Measurements from ENCODE around the gene ZNF431.

Gene ZNF431

GRCh38 chr19:21151460-21151859 lies 9.6 kb downstream of the ZNF431 start:
- TF ChIP-seq GABPA (IDR thresholded peaks at IDR 0.05; ENCODE audit: low read depth) (no peak), SPI1 (IDR thresholded peaks at IDR 0.05; ENCODE audit: borderline replicate concordance, low read depth) (no peak), CTCF (IDR thresholded peaks at IDR 0.05; ENCODE audit: insufficient read depth, low read length) (no peak), REST (IDR thresholded peaks at IDR 0.05; ENCODE audit: insufficient replicate concordance, low read depth) (no peak), POLR2AphosphoS5 (IDR thresholded peaks at IDR 0.05; ENCODE audit: low read depth) (no peak)
- no peak overlapping the region for H3K27ac ChIP-seq (replicated peaks)

DNA sequence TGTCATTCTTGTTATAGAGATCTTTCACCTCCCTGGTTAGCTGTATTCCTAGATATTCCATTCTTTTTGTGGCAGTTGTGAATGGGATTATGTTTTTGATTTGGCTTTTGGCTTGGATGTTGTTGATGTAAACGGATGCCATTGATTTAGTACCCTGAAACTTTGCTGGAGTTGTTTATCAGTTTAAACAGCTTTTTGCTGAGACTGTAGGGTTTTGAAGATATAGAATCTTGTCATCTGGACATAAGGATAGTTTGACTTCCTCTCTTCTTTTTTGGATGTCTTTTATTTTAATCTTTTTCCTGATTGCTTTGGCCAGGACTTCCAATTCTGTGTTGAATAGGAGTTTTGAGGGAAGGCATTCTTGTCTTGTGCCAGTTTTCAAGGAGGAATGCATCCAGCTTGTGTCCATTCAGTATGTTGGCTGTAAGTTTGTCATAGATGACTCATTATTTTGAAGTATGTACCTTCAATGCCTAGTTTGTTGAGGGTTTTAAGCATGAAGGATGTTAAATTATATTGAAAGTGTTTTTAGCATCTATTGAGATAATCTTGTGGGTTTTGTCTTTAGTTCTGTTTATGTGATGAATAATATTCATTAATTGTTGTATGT lies 16.8 kb downstream of the ZNF431 start:
- Histone ChIP-seq H3K27ac (replicated peaks) (no peak overlapping the region), H3K4me3 (replicated peaks; ENCODE audit: insufficient read depth, low read length) (no peak overlapping the region), H3K27me3 (ENCODE audit: insufficient read depth, poor library complexity, severe bottlenecking) (no peaks in the 10 kb centered on the region)
- DNase-seq (ENCODE audit: low read depth in 1 of 2, low spot score in 1 of 2): no peak
- no peak for TF ChIP-seq POLR2AphosphoS5 (IDR thresholded peaks at IDR 0.05; ENCODE audit: low read depth)
- TF ChIP-seq CTCF (IDR thresholded peaks at IDR 0.05; ENCODE audit: insufficient read depth, low read length): no peak
- no peak for TF ChIP-seq GABPA (IDR thresholded peaks at IDR 0.05; ENCODE audit: low read depth)
- no peak for TF ChIP-seq REST (IDR thresholded peaks at IDR 0.05; ENCODE audit: insufficient replicate concordance, low read depth)
- TF ChIP-seq SPI1 (IDR thresholded peaks at IDR 0.05; ENCODE audit: borderline replicate concordance, low read depth): no peak

More at GRCh38 chr19:21151460-21151859, 9.6 kb downstream of the ZNF431 start:
- H3K4me3 ChIP-seq (replicated peaks; ENCODE audit: insufficient read depth, low read length): no peak overlapping the region
- no peak for DNase-seq (ENCODE audit: low read depth in 1 of 2, low spot score in 1 of 2)
- H3K27me3 ChIP-seq (ENCODE audit: insufficient read depth, poor library complexity, severe bottlenecking): no peaks in the 10 kb centered on the region

DNA sequence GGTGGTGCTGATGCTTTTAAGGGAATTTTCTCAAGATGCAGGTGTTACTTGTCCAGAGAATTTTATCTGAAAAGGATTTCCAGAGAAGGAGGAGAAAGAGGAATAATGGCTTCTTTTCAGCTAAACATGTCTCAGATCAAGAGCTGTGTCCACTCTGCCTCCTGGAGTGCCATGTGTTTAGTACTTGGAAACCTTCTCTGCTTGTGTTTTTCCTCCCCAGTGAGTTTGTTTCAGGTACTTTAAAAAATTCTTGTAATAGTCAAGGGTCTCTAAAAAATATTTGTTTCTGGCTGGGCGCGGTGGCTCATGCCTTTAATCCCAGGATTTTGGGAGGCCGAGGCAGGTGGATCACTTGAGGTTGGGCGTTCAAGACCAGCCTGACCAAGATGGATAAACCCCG lies 22.7 kb downstream of the ZNF431 start:
- H3K4me3 ChIP-seq (replicated peaks; ENCODE audit: insufficient read depth, low read length): no peak overlapping the region
- DNase-seq (ENCODE audit: low read depth in 1 of 2, low spot score in 1 of 2): no peak
- no peak for TF ChIP-seq POLR2AphosphoS5 (IDR thresholded peaks at IDR 0.05; ENCODE audit: low read depth)
- no peak for TF ChIP-seq SPI1 (IDR thresholded peaks at IDR 0.05; ENCODE audit: borderline replicate concordance, low read depth)
- no peak for TF ChIP-seq GABPA (IDR thresholded peaks at IDR 0.05; ENCODE audit: low read depth)
- no peak for TF ChIP-seq REST (IDR thresholded peaks at IDR 0.05; ENCODE audit: insufficient replicate concordance, low read depth)
- no peak for TF ChIP-seq CTCF (IDR thresholded peaks at IDR 0.05; ENCODE audit: insufficient read depth, low read length)
- no peak overlapping the region for H3K27ac ChIP-seq (replicated peaks)
- H3K27me3 ChIP-seq (ENCODE audit: insufficient read depth, poor library complexity, severe bottlenecking): no peaks in the 10 kb centered on the region
